ENCODE measurements around the gene BRD2. TPM values are rescaled to one million over a fixed set of nuclear protein-coding genes. Genes with fewer than 3 reads are reported as not detected.

The BRD2 gene
- total RNA-seq, 1 experiment from 2014 or later = 252 TPM

DNA sequence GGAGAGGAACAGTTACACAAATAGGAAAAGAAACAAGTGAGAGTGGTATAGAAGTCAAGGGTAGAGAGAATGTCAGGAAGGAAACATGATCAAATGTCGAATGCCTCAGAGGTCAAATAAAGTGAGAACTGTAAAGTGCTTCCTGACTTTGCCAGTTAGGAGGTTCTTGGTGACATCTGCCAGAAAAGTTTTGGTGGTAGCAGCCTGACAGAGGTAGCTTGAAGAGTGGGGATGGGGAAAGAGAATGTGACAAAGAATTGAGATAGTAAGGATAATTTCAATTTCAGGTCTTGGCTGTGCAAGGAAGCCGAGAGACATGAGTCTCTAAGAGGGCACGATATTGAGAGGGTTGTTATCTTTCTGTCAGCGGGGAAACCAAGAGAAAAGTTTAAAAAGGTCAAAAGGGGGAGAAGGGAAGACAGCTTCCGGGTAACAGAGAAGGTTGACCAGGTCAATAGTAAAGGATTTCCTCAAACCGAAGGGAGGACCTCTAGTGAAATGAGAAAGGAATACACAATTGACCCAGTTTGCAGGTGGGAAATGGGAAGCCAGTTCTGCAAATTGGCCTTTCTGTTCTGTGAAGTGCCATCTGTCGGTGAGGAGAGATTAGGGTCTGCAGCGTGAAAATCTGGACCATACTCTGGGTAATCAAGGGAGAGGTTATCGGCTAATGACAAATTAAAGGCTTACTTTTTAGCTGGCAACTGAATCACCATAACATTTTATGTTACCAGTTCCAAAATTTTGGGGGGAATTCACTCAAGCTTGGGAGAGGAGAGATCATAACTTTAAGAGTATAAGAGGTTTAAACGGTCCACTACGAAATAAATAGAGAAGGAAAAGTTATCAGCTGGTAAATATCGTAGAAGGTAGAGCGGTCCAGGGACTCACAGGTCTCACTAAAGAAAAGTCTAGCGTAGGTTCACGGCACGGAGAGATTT lies 973 bp upstream of the BRD2 start:
- Histone ChIP-seq H2BK120ac (ENCODE audit: low read depth, low read length, poor library complexity, severe bottlenecking) (no peak overlapping the region), H4K91ac (ENCODE audit: insufficient read length, low read depth, low read length) (no peak overlapping the region), H2AFZ (ENCODE audit: low read length) (no peak overlapping the region), H3K27ac (ENCODE audit: insufficient read length, low read depth, low read length) (no peak overlapping the region), H3K79me1 (ENCODE audit: insufficient read depth, low read depth, low read length, poor library complexity, severe bottlenecking) (no peaks in the 10 kb centered on the region), H3K27me3 (ENCODE audit: insufficient read depth, low read length) (no peaks in the 10 kb centered on the region), H4K20me1 (ENCODE audit: control insufficient read depth, insufficient read depth, insufficient read length) (no peaks in the 10 kb centered on the region), H3T11ph (ENCODE audit: low read length) (no peak overlapping the region), H2BK12ac (ENCODE audit: insufficient read length, low read depth, low read length) (no peak overlapping the region), H3K4ac (ENCODE audit: low read depth, low read length) (no peak overlapping the region), H2BK5ac (ENCODE audit: insufficient read length, low read length) (no peak overlapping the region), H4K5ac (ENCODE audit: insufficient read length, low read depth, low read length) (no peak overlapping the region), H3K56ac (ENCODE audit: insufficient read length, low read depth, low read length) (no peak overlapping the region), H3K23ac (ENCODE audit: insufficient read length, low read depth, low read length) (no peak overlapping the region), H3K14ac (ENCODE audit: insufficient read depth, low read length) (no peak overlapping the region), H3K79me2 (ENCODE audit: insufficient read depth, low read length) (peaks cover 3% of the 10 kb centered on the region; the same call in 1 of the 2 replicates), H3K23me2 (ENCODE audit: insufficient read length, low read depth, low read length, poor library complexity, severe bottlenecking) (peaks cover 11% of the 10 kb centered on the region), H2BK20ac (ENCODE audit: low read depth, low read length, poor library complexity, severe bottlenecking) (no peak overlapping the region), H2AK5ac (ENCODE audit: insufficient read length, low read length) (no peak overlapping the region), H3K4me1 (ENCODE audit: insufficient read depth, low read length) (no peaks in the 10 kb centered on the region), H4K8ac (replicated peaks; ENCODE audit: insufficient read length, low read depth, low read length) (no peak overlapping the region), H3K4me2 (ENCODE audit: insufficient read depth, insufficient read length, low read length) (peak overlapping the region; percentile 69), H2BK15ac (ENCODE audit: low read depth, low read length) (no peak overlapping the region), H3K18ac (ENCODE audit: insufficient read length, low read depth, low read length) (no peak overlapping the region), H3K9me3 (ENCODE audit: control insufficient read depth, low read depth, low read length) (no peaks in the 10 kb centered on the region), H3K9ac (ENCODE audit: extremely low read depth, insufficient read length, low read length) (peak overlapping the region; percentile 78)
- H3K4me1 Mint-ChIP-seq = peaks cover 10 to 13% of the 10 kb centered on the region in 2 experiments
- TF ChIP-seq, protein P1, sequence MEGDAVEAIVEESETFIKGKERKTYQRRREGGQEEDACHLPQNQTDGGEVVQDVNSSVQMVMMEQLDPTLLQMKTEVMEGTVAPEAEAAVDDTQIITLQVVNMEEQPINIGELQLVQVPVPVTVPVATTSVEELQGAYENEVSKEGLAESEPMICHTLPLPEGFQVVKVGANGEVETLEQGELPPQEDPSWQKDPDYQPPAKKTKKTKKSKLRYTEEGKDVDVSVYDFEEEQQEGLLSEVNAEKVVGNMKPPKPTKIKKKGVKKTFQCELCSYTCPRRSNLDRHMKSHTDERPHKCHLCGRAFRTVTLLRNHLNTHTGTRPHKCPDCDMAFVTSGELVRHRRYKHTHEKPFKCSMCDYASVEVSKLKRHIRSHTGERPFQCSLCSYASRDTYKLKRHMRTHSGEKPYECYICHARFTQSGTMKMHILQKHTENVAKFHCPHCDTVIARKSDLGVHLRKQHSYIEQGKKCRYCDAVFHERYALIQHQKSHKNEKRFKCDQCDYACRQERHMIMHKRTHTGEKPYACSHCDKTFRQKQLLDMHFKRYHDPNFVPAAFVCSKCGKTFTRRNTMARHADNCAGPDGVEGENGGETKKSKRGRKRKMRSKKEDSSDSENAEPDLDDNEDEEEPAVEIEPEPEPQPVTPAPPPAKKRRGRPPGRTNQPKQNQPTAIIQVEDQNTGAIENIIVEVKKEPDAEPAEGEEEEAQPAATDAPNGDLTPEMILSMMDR (conservative IDR thresholded peaks at IDR 0.05) = peak; percentile 66
- peak; percentile 65 for DNase-seq
- peaks cover 1% of the 10 kb centered on the region; the same call in 1 of the 2 replicates for H3K27me3 Mint-ChIP-seq (ENCODE audit: low read depth)
- peaks cover 19 to 25% (median 20%) of the 10 kb centered on the region in 3 experiments for H3K36me3 Mint-ChIP-seq (ENCODE audit: insufficient read depth in 1 of 3, low read depth in 3 of 3)
- peaks cover 0 to 3% of the 10 kb centered on the region in 2 experiments; a peak in 2 of 5 replicates for H3K9me3 Mint-ChIP-seq
- peak overlapping the region; percentile 65 to 86 (median 81) for H3K27ac Mint-ChIP-seq
- H3K4me3 Mint-ChIP-seq = peak overlapping the region; percentile 96
- WGBS (ENCODE audit: extremely low coverage, insufficient read length, low lambda C conversion rate) = no CpG with 5 or more reads among the region's 16 CpGs
